Upper lobe of left lung (tissue), 4 donors: ENCODE data around the gene RIN3.

Experiments
- CTCF ChIP-seq, 6 experiments: fragments of 450-650 bp in 4 of 6; fragments of 200-600 bp in 2 of 6; sonication (generic) in 2 of 6; IDR thresholded peaks; one replicate each; pipeline ENCODE4 v1.5.1; 2016 to 2019; ENCODE audit warnings: antibody characterized with exemption in 6 of 6
- POLR2AphosphoS5 ChIP-seq, 2 donors: sonication (generic); formaldehyde crosslinking; IDR thresholded peaks; one replicate each; pipeline ENCODE4 v1.5.1; 2017; ENCODE audit warnings: antibody characterized with exemption in 2 of 2

- TF ChIP-seq POLR2AphosphoS5 (IDR thresholded peaks at IDR 0.05), result no peak
- no peak for TF ChIP-seq CTCF (IDR thresholded peaks at IDR 0.05)
Measured at GRCh38 chr14:92577321-92577742, 63.8 kb downstream of the RIN3 start.
